ENCODE results near the gene LGALS3BP.

LGALS3BP gene

DNA sequence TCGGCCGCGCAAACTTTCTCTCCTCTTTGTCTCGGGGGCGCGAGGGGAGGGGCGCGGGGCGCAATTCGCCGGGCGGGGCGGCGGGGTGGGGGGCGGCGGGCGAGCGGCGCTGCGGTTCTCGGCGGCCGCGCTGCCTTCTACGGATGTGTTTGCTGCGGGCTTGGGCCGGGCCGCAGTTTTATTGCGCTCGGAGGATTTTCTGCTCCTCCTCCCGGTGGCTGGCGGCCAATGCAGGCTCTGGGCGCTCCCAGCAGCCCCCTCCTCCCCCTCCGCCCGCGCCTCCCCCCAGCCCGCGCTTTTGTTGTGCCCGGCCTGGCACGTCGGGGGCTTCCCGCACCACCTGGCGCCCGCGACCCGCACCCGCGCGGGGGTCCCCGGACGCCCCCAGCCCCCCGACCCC, 54.5 kb downstream of the LGALS3BP start, which contains the start of gene TIMP2:
TIMP2 (minus strand) TSS at position 154 of the 400 bp plus-strand sequence. CDS start 299 bp downstream, outside the sequence.
- no peak for DNase-seq (ENCODE audit: low read depth)
- TF ChIP-seq, protein P1, sequence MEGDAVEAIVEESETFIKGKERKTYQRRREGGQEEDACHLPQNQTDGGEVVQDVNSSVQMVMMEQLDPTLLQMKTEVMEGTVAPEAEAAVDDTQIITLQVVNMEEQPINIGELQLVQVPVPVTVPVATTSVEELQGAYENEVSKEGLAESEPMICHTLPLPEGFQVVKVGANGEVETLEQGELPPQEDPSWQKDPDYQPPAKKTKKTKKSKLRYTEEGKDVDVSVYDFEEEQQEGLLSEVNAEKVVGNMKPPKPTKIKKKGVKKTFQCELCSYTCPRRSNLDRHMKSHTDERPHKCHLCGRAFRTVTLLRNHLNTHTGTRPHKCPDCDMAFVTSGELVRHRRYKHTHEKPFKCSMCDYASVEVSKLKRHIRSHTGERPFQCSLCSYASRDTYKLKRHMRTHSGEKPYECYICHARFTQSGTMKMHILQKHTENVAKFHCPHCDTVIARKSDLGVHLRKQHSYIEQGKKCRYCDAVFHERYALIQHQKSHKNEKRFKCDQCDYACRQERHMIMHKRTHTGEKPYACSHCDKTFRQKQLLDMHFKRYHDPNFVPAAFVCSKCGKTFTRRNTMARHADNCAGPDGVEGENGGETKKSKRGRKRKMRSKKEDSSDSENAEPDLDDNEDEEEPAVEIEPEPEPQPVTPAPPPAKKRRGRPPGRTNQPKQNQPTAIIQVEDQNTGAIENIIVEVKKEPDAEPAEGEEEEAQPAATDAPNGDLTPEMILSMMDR (IDR thresholded peaks at IDR 0.05; ENCODE audit: control insufficient read depth, extremely low read depth, insufficient read depth): no peak
- H3K4me3 ChIP-seq (ENCODE audit: low read depth, low read length): peak within 1 kb of the TSS; percentile 45

DNA sequence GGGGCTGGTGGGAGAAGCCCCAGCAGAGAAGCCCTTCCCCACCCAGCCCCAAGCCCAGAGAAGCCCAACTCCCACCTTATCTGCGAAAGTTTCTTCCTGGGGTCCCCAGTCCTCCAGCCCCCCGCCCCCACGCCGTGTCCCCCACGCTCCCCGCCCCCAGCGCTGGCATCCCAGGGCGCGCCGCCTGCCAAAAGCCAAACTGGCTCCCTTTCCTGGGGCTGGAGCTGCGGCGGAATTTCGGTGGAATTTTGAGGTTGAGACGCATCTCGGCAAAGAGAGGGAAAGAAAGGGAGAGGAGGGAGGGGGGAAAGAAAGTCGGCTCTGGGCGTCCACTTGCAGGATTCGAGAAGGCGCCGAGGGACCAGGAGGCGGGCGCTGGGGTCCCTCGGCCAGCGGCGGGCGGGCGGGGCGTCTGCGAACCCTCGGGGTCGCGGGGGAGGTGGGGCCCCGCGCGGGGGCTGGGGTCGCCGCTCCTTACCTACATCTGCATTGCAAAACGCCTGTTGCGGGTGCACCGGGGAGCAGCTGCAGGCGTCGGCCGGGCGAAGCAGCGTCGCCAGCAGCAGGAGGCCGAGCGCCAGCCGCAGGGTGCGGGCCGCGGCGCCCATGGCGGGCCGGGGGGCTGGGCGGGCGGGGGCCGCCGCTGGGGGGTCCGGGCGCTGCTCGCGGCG, 55.1 kb downstream of the LGALS3BP start:
- TF ChIP-seq, protein P1 (IDR thresholded peaks at IDR 0.05; ENCODE audit: control insufficient read depth, extremely low read depth, insufficient read depth): no peak
- no peak for DNase-seq (ENCODE audit: low read depth)
- peak overlapping the region; percentile 45 for H3K4me3 ChIP-seq (ENCODE audit: low read depth, low read length)

DNA sequence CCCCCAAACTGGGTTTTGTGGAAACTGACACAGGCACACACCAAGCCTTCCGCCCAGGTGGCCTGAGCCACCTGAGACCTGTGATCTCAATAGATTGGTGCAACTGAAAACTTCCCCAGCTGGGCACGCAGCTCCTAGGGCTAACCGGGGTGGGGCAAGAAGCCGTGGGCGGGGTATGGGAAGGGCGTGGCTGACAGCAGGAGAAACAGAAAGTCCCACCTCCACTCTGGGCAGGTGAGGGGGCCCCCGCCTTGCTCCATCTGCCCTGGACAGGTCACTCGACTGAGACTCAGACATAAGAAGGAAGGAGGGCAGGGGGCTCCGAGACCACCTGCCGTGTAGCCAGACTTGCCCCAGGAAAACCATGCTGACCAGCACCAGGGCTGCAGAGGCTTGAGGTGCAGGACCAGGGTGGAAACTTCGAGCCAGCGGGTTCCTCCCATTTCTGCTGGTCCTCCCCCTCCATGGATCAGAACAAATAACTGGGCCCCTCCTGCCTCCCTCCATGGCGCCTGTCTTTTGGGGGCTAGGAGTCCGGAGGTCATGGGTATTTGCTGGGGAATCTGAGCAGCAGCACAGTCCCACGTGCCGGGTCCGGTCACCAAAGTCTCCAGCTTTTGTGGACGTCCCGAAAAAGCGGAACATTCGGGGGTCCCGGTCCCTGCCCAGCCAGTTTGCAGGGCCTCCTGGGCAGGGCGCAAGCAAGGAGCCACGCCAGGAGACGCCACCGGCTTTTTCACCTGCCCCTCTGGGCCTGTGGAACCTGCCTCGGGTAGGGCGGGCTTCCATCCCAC, 55.9 kb downstream of the LGALS3BP start:
- peak overlapping the region; percentile 45 for H3K4me3 ChIP-seq (ENCODE audit: low read depth, low read length)
- DNase-seq (ENCODE audit: low read depth): peak; percentile 35
- TF ChIP-seq, protein P1 (IDR thresholded peaks at IDR 0.05; ENCODE audit: control insufficient read depth, extremely low read depth, insufficient read depth): no peak

DNA sequence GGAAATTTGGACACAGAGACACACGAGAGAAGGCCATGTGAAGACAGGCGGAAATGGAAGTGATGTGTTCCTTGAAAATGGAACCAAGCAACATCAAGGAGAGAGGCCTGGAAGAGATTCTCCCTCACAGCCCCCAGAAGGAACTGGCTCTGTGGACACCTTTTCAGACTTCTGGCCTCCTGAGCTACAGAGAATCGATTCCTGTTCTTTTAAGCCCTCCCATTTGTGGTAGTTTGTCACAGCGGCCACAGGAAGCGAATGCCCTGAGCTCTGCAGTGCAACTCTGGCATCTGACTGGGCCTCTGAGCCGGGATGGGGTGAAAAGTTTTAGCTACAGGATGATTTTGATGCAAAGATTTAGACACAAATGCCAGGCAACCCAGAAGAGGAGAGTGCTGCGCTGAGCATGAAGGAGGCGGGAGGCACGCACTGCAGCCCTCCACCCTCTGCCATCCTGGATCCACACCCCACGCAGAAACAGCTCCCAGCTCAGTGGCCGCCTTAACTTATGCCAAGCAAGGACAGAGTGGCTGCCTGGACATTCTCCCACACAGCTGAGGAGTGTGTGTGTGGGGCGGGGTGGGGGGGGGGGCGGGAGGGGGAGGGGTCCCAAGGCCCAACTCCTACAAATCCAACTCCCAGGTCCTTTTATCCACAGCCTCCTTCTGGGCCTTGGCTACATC, 56.8 kb downstream of the LGALS3BP start:
- TF ChIP-seq, protein P1 (IDR thresholded peaks at IDR 0.05; ENCODE audit: control insufficient read depth, extremely low read depth, insufficient read depth): no peak
- DNase-seq (ENCODE audit: low read depth): no peak
- H3K4me3 ChIP-seq (ENCODE audit: low read depth, low read length): no peak overlapping the region

DNA sequence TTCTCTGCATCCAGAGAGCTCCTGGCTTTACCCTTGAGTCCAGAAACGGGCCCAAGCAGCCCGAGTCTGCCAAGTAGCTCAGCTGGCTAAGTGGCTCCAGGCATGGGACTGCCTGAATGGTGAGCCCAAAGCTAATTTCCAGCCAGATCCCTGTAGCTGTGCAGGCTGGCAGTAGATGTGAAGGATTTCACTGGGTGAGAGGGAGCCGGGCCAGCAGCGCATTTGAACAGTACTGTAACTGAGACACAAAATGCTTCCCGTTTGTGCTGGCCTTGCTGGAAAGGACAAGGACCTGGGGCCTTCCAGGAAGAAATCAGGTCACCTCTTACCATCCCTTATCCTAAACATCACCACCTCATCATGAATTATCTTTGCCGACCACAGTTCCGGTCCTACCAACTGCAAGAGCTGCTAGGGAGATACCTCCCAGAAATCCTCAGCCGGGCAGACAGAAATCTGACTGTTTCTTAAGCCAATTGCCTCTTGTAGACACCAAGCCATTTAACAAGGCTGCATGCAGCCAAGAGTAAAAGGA, 58.2 kb downstream of the LGALS3BP start:
- no peak overlapping the region for H3K4me3 ChIP-seq (ENCODE audit: low read depth, low read length)
- TF ChIP-seq, protein P1 (IDR thresholded peaks at IDR 0.05; ENCODE audit: control insufficient read depth, extremely low read depth, insufficient read depth): no peak
- no peak for DNase-seq (ENCODE audit: low read depth)

All from LNCaP clone FGC (cell line).